Adrenal gland (tissue), 12 donors: Measurements from ENCODE around the gene RNF5. TPM values are rescaled to one million over a fixed set of nuclear protein-coding genes. Genes with fewer than 3 reads are reported as not detected.

ENCODE experiments used
- DNase-seq, 7 donors: peaks; one replicate each; pipeline ENCODE4 v3.0.0-alpha.2; 2019 to 2020
- H3K27ac ChIP-seq, 5 donors: fragments of 200-600 bp; sonication (generic) in 4 of 5; 1 replicate in 3 of 5; 2 replicates in 2 of 5; pipeline versions ENCODE4 v1.5.1 to v1.8.0; 2016 to 2020; ENCODE audit warnings: mild to moderate bottlenecking in 1 of 5
- H3K27me3 ChIP-seq: fragments of 200-600 bp; 2 replicates; pipeline ENCODE4 v1.8.0; 2021
- H3K36me3 ChIP-seq, 2 donors: fragments of 200-600 bp; replicated peaks in 1 of 2; 1 replicate in 1 of 2; 2 replicates in 1 of 2; pipeline versions ENCODE4 v1.5.1 to v1.8.0; 2018 to 2022
- H3K4me1 ChIP-seq, 2 donors: fragments of 200-600 bp; replicated peaks in 1 of 2; 1 replicate in 1 of 2; 2 replicates in 1 of 2; pipeline versions ENCODE4 v1.5.1 to v1.8.0; 2018 to 2021
- H3K4me3 ChIP-seq, 4 donors: fragments of 200-600 bp; sonication (generic) in 3 of 4; one replicate each; pipeline ENCODE4 v1.5.1; 2016 to 2018
- H3K9me3 ChIP-seq, 3 donors: fragments of 200-600 bp; sonication (generic) in 1 of 3; replicated peaks in 1 of 3; 1 replicate in 2 of 3; 2 replicates in 1 of 3; pipeline versions ENCODE4 v1.5.1 to v1.8.0; 2016 to 2021
- CTCF ChIP-seq, 6 experiments: fragments of 450-650 bp in 4 of 6; fragments of 200-600 bp in 2 of 6; sonication (generic) in 1 of 6; IDR thresholded peaks; 1 replicate in 5 of 6; 2 replicates in 1 of 6; pipeline versions ENCODE4 v1.5.1 to v1.8.0; 2016 to 2021; ENCODE audit warnings: antibody characterized with exemption in 6 of 6, mild to moderate bottlenecking in 2 of 6, moderate library complexity in 1 of 6
- POLR2A ChIP-seq, 2 donors: fragments of 450-650 bp; IDR thresholded peaks; one replicate each; pipeline ENCODE4 v1.6.1; 2017; ENCODE audit warnings: antibody characterized with exemption in 2 of 2, mild to moderate bottlenecking in 2 of 2, moderate library complexity in 1 of 2
- WGBS, 4 donors: extraction: QIAGEN DNeasy Blood & Tissue Kit in 2 of 4; methylation state at CpG; one replicate each; pipeline versions ENCODE4 v1.1.5 to v1.1.7; 2013 to 2017; 5-methylcytosine and 5-hydroxymethylcytosine counted together
- intact Hi-C, 2 donors: fragments of 100-400 bp; cut with DNase I; formaldehyde crosslinking; loops; one replicate each; pipeline versions ENCODE4 v1.14.1 to v1.15.0; 2022 to 2023
- polyA plus RNA-seq, 3 donors: library from polyadenylated mRNA; stranded (reverse); fragments of 200-250 nt in 2 of 3; fragments of 350-450 nt in 1 of 3; fragmentation: Illumina TruSeq in 1 of 3; extraction: RNeasy Lipid Tissue Mini Kit (QIAGEN cat#74804) in 1 of 3; gene quantifications; one replicate each; pipeline ENCODE4 v1.2.3, GENCODE V29; 2013 to 2014
- total RNA-seq, 9 donors: library from RNA; depleted of rRNA in 4 of 9; stranded (reverse); fragments of >200 nt in 4 of 9; fragments of 120-200 nt in 1 of 9; fragmentation: NEBNext Ultra II Directional in 1 of 9; extraction: Animal tissue kit (Norgen Biotek cat#: 25700) in 1 of 9; gene quantifications; one replicate each; pipeline versions ENCODE4 v1.1.0 to v1.2.4, GENCODE V29; 2013 to 2023
- donor health status: healthy with polysubstance abuse.
- donor health status: Bipolar disorder and iron deficiency.
- donor health status: DM: yes; HTN: yes; CAD: no.
- donor health status: DM: no; HTN: no; CAD: no.
- donor health status: DM: no; HTN: no; CAD: no.
- donor health status: DM: yes; HTN: yes; CAD: no.

Gene RNF5
- total and polyA plus RNA-seq, 12 donors: 47.2 to 146 (median 110) TPM

GRCh38 chr6:32174416-32174815 is 3.8 kb upstream of the RNF5 start:
- intact Hi-C loops: no loop called here
- no peak overlapping the region for H3K27ac ChIP-seq
- TF ChIP-seq CTCF (IDR thresholded peaks at IDR 0.05): no peak
- no peak for TF ChIP-seq POLR2A (IDR thresholded peaks at IDR 0.05)
- H3K9me3 ChIP-seq: no peaks in the 10 kb centered on the region
- no peak overlapping the region for H3K4me3 ChIP-seq
- H3K27me3 ChIP-seq: no peaks in the 10 kb centered on the region
- H3K36me3 ChIP-seq: peaks cover 0 to 16% of the 10 kb centered on the region in 2 donors
- 79 to 93% (median 89%) methylated on average over 1 of the region's 1 CpG for WGBS, 4 donors
- H3K4me1 ChIP-seq: peaks cover 32 to 38% of the 10 kb centered on the region in 2 donors
- DNase-seq: no peak

DNA sequence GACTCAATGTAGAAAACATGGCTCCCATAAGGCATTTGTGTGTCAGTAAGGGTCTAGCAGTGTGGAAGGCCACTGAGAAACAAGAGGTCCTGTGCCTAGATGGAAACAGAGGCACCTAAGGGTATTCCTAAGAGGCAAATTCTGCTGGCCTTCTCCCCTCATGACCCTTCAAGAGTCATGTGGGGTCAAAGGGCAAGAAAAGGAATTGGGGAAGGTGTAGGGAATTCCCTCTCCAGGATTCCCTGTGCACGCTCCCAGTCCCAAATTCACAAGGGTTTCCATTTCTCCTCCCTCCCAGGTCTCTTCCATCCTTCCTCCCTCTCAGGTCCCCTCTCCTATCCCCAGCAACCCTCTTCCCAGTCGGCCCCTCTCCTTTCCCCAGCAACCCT is 2.9 kb upstream of the RNF5 start:
- H3K4me1 ChIP-seq: peaks cover 33 to 46% of the 10 kb centered on the region in 2 donors
- peak in 1 of 7 donors; percentile 18 for DNase-seq
- H3K36me3 ChIP-seq: peaks cover 0 to 14% of the 10 kb centered on the region in 2 donors
- peak overlapping the region in 3 of 4 donors; percentile 84 to 98 (median 88) for H3K4me3 ChIP-seq
- no peak for TF ChIP-seq POLR2A (IDR thresholded peaks at IDR 0.05)
- no peak for TF ChIP-seq CTCF (IDR thresholded peaks at IDR 0.05)
- peak overlapping the region in 4 of 5 donors; percentile 87 to 98 (median 94) for H3K27ac ChIP-seq
- no peaks in the 10 kb centered on the region for H3K9me3 ChIP-seq
- H3K27me3 ChIP-seq: no peaks in the 10 kb centered on the region
- intact Hi-C loops: no loop called here
- WGBS, 4 donors: 10 to 16% (median 15%) methylated on average over 2 of the region's 2 CpGs

- peak; percentile 95 to 99 (median 98) for DNase-seq
- intact Hi-C loops: no loop called here
These were observed 2.3 kb upstream of the RNF5 start, which contains the start of gene AGPAT1 for GRCh38 chr6:32175711-32176475. Gene AGPAT1 (minus strand): TSS chr6:32176084. CDS start chr6:32171496, 4,588 bp downstream.

More at GRCh38 chr6:32175711-32176475, 2.3 kb upstream of the RNF5 start, which contains the start of gene AGPAT1:
- no peaks in the 10 kb centered on the region for H3K27me3 ChIP-seq
- no peak for TF ChIP-seq CTCF (IDR thresholded peaks at IDR 0.05)
- TF ChIP-seq POLR2A (IDR thresholded peaks at IDR 0.05): peak in 1 of 2 donors; percentile 51
- peak within 1 kb of the TSS; percentile 87 to 98 (median 94) for H3K27ac ChIP-seq
- peak within 1 kb of the TSS in 3 of 4 donors; percentile 84 to 98 (median 88) for H3K4me3 ChIP-seq
- peaks cover 33 to 46% of the 10 kb centered on the region in 2 donors for H3K4me1 ChIP-seq
- peaks cover 0 to 13% of the 10 kb centered on the region in 2 donors for H3K36me3 ChIP-seq
- 0 to 1% (median 1%) methylated on average over 14 to 27 of the region's 27 CpGs for WGBS, 4 donors
- no peaks in the 10 kb centered on the region for H3K9me3 ChIP-seq
